ENCODE results near the gene NUAK1.

DNA sequence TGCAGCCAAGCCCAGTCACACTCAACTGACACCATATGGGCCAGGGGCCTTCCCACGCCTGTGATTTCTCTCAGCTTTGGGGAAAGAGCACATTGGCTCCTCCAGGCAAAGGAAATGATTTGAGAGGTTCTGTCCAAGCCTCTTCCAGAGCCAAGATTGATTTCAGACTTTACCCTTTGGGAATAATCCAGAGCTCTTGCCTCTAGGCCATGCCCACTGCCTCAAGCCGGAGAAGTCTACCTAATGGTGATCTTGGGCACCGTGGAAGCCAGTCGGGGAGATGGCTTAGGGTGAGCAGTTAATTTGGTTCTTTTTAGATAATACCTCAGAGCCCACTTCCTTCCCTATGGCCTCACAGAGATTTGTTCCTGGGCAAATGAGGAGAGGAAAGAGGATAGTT is 45.0 kb upstream of the NUAK1 start:
- TF ChIP-seq POLR2A (IDR thresholded peaks at IDR 0.05; ENCODE audit: borderline replicate concordance, extremely low read depth, insufficient read depth, insufficient read length): no peak
- no peak for TF ChIP-seq SP1 (IDR thresholded peaks at IDR 0.05; ENCODE audit: low read depth)
- no peak for TF ChIP-seq EZH2phosphoT487 (IDR thresholded peaks at IDR 0.05; ENCODE audit: borderline replicate concordance)
- TF ChIP-seq, protein P1, sequence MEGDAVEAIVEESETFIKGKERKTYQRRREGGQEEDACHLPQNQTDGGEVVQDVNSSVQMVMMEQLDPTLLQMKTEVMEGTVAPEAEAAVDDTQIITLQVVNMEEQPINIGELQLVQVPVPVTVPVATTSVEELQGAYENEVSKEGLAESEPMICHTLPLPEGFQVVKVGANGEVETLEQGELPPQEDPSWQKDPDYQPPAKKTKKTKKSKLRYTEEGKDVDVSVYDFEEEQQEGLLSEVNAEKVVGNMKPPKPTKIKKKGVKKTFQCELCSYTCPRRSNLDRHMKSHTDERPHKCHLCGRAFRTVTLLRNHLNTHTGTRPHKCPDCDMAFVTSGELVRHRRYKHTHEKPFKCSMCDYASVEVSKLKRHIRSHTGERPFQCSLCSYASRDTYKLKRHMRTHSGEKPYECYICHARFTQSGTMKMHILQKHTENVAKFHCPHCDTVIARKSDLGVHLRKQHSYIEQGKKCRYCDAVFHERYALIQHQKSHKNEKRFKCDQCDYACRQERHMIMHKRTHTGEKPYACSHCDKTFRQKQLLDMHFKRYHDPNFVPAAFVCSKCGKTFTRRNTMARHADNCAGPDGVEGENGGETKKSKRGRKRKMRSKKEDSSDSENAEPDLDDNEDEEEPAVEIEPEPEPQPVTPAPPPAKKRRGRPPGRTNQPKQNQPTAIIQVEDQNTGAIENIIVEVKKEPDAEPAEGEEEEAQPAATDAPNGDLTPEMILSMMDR (IDR thresholded peaks at IDR 0.05 in 2 of 3, conservative IDR thresholded peaks at IDR 0.05 in 1 of 3; ENCODE audit: borderline replicate concordance in 1 of 3, insufficient read depth in 1 of 3, low read depth in 2 of 3, low read length in 2 of 3): no peak
- no peak for TF ChIP-seq EZH2 (IDR thresholded peaks at IDR 0.05)
- TF ChIP-seq REST (IDR thresholded peaks at IDR 0.05; ENCODE audit: low read depth): no peak
- TF ChIP-seq CEBPB (IDR thresholded peaks at IDR 0.05; ENCODE audit: low read depth): no peak
- no peak for TF ChIP-seq RAD21 (IDR thresholded peaks at IDR 0.05; ENCODE audit: low read depth)
- TF ChIP-seq TCF7L2 (IDR thresholded peaks at IDR 0.05; ENCODE audit: borderline replicate concordance, extremely low read depth, insufficient read depth, insufficient read length): no peak

Data from HCT116 (cell line).